HG02798 (cell line): ENCODE data around the gene PDCD10.

Source experiments
- ATAC-seq: cut with Tn5 transposase; IDR thresholded peaks from one replicate; pipeline ENCODE4 v1.9.1; 2021; ENCODE audit warnings: mild to moderate bottlenecking; ENCODE audit not compliant: unreplicated experiment, poor library complexity

Gene PDCD10

GRCh38 chr3:167691366-167691765, 43.3 kb downstream of the PDCD10 start:
- ATAC-seq = peak; percentile 100

GRCh38 chr3:167684388-167684993, 50.2 kb downstream of the PDCD10 start:
- ATAC-seq = peak; percentile 87

DNA sequence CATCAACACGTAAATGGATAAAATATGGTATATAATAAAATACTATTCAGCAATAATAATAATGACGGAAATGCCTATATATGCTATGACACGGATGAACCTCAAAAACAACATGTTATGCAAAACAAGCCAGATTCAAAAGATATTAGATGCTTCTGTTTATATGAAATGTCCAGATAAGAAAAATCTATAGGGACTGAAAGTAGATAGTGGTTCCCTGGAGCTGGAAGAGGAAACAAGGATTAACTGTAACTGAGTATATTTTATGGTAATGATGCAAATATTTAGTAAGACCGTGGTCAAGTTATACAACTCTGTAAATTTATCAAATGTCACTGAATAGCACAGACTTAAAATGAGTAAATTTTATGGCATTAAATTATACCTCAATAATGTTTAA, 55.2 kb downstream of the PDCD10 start:
- no peak for ATAC-seq

- no peak for ATAC-seq
Measured at GRCh38 chr3:167675848-167676247, 58.8 kb downstream of the PDCD10 start.

- ATAC-seq = no peak
Measured at GRCh38 chr3:167673221-167673620, 61.5 kb downstream of the PDCD10 start.

DNA sequence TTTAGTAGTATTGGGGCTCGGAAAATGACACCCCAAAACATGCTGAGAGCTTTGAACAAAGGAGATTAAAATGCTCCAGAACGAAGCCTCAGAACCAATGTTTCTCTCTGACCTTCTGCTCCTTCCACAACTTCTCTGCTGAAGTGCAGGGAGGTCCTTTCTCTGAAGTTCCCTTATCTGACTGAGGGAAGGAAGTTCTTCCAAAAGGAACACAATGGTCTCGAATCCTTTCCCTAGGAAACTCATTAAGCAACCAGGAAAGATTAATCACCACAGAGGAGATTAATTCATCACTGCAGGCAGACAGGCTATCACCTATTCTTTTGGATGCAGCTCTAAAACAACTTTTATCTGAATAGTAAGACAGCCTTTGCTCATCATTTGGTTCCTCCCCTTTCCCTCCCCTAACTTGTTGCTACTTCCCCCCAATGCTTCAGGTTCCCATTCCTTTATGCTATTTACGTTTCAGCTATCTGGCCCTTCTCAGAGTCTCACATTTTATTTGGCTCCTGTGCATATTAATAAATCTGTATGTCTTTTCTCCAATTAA, 62.7 kb downstream of the PDCD10 start:
- no peak for ATAC-seq

- no peak for ATAC-seq
Measured at GRCh38 chr3:167669699-167670098, 65.0 kb downstream of the PDCD10 start.

- ATAC-seq = no peak
Measured at GRCh38 chr3:167668651-167669050, 66.0 kb downstream of the PDCD10 start.

DNA sequence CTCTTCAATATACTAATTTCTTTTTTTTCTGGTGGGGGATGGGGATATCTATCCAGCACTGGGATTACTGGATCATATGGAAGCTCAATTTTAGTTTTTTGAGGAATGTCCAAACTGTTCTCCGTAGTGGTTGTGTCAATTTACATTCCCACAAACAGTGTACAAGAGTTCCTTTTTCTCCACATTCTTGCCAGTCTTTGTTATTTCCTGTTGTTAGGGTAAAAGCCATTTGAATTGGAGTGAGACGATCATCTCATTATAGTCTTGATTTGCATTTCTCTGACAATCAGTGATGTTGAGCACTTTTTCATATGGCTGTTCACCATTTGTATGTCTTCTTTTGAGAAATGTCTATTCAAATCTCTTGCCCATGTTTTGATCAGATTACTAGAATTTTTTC, 68.1 kb downstream of the PDCD10 start:
- ATAC-seq = no peak

DNA sequence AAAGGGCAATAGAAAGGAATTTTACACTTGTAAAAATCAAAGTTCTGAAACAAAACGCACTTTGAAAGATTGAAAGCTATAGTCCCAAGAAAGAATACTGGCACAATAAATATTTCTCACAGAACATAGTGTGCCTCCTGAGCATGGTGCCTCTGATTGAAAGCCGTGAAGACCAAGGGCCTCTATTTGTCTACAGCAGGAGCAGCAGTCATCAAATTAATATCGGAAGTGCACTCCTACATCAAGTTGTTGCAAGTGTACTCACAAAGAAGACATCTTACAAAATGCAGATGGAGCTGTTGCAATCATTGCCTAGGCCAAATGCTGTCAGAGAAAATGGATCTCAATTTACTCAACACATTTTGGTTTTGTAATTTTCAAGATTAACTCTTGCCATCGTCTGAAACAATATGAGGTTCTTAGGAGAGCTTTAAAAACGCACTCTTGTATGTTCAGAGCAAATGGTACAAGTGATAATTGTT, 71.7 kb downstream of the PDCD10 start:
- ATAC-seq = no peak

GRCh38 chr3:167657684-167658225, 76.9 kb downstream of the PDCD10 start:
- ATAC-seq = no peak

DNA sequence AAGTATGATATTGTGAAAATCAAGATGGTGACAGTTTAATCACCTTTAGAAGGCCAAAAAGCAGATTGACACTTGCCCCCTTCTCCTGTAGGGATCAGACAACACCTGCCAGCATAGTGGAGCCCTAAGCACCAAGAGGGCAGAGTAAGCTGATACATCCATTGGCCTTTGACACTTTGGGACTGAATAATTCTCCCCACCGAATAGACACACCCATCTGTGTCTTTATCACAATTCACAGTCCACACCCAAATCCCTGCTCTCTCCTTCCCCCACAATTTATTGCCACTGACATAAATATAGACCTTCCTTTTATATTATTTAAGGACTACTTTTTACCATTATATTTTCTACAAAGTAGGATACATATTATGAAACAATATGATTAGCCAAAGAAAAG, 77.9 kb downstream of the PDCD10 start:
- no peak for ATAC-seq

- no peak for ATAC-seq
Measured at GRCh38 chr3:167653760-167654159, 80.9 kb downstream of the PDCD10 start, which contains the start of gene WDR49. WDR49 (minus strand) TSS chr3:167653942; CDS start chr3:167653425, 517 bp downstream.

DNA sequence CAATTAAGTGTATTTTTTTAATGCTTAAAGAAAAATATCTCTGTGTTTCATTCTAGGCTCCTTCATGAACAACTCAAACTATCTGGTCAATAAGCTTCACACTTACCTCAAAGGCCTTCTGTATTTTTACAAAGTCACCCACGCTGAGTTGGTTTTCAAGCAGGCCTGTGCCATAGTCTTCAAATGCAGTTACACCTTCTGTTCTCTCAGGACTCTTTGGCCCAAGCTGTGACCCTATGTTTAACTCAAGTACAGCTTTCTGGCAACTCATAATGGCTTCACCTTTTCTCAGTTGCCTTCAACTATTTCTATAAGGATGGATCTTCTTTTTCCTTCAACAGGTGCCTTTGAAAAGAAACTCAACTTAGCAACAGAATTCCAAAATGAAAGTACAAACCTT, 81.5 kb downstream of the PDCD10 start:
- no peak for ATAC-seq

DNA sequence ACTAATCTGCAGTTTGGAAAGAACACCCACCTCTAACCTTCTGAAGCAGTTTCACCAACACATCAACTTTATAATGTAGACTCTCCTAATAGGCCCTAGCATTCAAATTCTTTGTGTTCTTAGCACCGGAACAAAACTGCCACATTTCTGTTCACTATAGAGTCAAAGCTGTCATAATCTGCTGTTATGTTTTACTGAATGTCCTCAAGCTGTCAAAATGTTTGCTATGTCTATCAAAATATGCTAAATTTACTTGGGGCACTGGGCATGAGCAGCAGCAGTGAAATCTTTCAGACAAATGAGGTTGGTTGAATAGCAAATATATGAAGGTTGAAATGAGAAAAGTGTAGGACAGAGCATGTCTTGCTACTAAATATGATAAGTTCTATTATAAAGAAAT, 82.9 kb downstream of the PDCD10 start:
- no peak for ATAC-seq

DNA sequence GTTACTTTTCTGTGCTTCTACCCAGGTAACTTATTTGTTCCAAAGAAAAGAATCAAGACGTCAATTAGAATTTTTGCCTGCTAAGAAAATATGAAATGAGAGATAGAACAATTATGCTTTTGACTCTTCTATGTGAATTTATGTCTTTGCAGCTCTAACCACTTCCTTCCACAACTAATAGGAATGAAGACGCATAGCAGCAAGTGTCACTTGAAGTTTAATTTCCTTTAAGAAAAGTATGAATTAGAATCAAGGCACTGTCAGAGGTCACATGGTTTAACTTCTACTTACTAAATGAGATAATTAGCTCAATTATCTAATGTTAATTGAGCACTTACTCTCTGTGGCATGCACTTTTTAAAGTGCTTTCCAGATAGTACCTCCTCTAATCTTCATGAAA, 84.2 kb downstream of the PDCD10 start:
- no peak for ATAC-seq

DNA sequence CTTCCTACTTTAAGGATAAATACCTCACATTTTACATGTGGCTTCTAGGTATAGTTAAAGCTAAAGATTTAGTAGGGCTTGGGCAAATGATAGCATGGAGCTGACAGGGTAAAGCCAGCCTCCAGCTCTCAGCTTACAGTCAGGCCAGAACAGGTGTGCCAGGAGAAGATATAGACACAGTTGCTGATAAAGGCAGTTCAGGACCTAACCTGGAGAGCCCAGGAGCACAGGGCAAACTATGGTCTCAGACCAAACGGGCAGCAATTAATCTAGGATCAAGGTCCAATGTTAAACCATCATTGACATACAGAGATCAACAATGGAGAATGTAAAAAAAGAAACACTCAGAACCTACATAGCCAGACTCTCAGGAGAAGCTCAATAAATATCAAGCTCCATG, 84.9 kb downstream of the PDCD10 start:
- ATAC-seq = no peak

GRCh38 chr3:167644611-167645010, 90.1 kb downstream of the PDCD10 start:
- no peak for ATAC-seq
